Vagina (tissue), 2 donors: ENCODE results near the gene ADAMTS15.

Experiments
- POLR2A ChIP-seq, 2 donors: fragments of 450-650 bp; IDR thresholded peaks; one replicate each; pipeline ENCODE4 v1.6.1; 2017; ENCODE audit warnings: antibody characterized with exemption in 2 of 2, mild to moderate bottlenecking in 2 of 2, moderate library complexity in 2 of 2
- POLR2AphosphoS5 ChIP-seq, 2 donors: sonication (generic); formaldehyde crosslinking; IDR thresholded peaks; one replicate each; pipeline ENCODE4 v1.9.0; 2017; ENCODE audit warnings: antibody characterized with exemption in 2 of 2, mild to moderate bottlenecking in 2 of 2, low read depth in 1 of 2; ENCODE audit not compliant: insufficient read depth in 1 of 2
- TF ChIP-seq, protein P1 (sequence below), 3 experiments: fragments of 450-650 bp in 2 of 3; fragments of 200-600 bp in 1 of 3; sonication (generic) in 1 of 3; IDR thresholded peaks; one replicate each; pipeline ENCODE4 v1.5.1; 2017 to 2019; ENCODE audit warnings: antibody characterized with exemption in 3 of 3, mild to moderate bottlenecking in 2 of 3, moderate library complexity in 2 of 3

DNA sequence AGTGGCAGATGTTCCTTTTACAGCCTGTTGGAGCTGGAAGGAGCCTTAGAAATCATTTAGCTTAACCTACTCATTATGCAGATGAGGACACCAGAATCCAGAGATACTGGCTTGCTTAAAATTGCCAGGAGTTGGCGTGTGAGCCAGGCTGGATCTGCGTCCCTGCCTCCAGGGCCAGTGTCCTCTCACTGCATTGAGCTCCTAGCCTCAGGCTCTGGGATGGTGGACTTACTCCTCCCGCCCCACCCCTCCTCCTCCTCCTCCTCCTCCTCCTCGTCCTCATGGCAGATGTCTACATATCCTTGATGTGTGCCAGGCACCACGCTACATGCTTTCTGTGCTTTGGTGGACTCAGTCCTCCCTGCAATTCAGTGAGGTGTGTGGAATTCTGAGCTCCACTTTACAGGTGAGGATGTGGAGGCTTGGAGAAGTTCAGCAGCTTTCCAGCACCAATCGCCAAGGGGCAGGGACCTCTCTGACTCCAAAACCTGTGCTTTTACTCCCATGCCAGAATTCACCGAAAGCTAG lies 24.1 kb downstream of the ADAMTS15 start:
- TF ChIP-seq, protein P1, sequence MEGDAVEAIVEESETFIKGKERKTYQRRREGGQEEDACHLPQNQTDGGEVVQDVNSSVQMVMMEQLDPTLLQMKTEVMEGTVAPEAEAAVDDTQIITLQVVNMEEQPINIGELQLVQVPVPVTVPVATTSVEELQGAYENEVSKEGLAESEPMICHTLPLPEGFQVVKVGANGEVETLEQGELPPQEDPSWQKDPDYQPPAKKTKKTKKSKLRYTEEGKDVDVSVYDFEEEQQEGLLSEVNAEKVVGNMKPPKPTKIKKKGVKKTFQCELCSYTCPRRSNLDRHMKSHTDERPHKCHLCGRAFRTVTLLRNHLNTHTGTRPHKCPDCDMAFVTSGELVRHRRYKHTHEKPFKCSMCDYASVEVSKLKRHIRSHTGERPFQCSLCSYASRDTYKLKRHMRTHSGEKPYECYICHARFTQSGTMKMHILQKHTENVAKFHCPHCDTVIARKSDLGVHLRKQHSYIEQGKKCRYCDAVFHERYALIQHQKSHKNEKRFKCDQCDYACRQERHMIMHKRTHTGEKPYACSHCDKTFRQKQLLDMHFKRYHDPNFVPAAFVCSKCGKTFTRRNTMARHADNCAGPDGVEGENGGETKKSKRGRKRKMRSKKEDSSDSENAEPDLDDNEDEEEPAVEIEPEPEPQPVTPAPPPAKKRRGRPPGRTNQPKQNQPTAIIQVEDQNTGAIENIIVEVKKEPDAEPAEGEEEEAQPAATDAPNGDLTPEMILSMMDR (IDR thresholded peaks at IDR 0.05): no peak
- TF ChIP-seq POLR2A (IDR thresholded peaks at IDR 0.05): no peak
- no peak for TF ChIP-seq POLR2AphosphoS5 (IDR thresholded peaks at IDR 0.05; ENCODE audit: insufficient read depth in 1 of 2, low read depth in 1 of 2)
